KMS-11 (cell line): ENCODE data around the gene SLC23A2.

Experiments used
- H2AFZ ChIP-seq: fragments of 200-600 bp; sonication (generic); 2 replicates; pipeline ENCODE4 v1.6.1; 2016; ENCODE audit warnings: antibody characterized with exemption, mixed run types, low read depth
- H3K27ac ChIP-seq: fragments of 200-600 bp; sonication (generic); 2 replicates; pipeline ENCODE4 v1.6.1; 2016; ENCODE audit warnings: mild to moderate bottlenecking, mixed run types
- H3K27me3 ChIP-seq: fragments of 200-600 bp; sonication (generic); 2 replicates; pipeline ENCODE4 v1.6.1; 2017; ENCODE audit warnings: mild to moderate bottlenecking, low read depth, mixed run types, moderate library complexity; ENCODE audit not compliant: insufficient read depth
- H3K36me3 ChIP-seq: fragments of 200-600 bp; sonication (generic); 2 replicates; pipeline ENCODE4 v1.6.1; 2017; ENCODE audit warnings: mild to moderate bottlenecking, mixed run types; ENCODE audit not compliant: insufficient read depth
- H3K4me1 ChIP-seq: fragments of 200-600 bp; sonication (generic); 2 replicates; pipeline ENCODE4 v1.6.1; 2016; ENCODE audit warnings: mild to moderate bottlenecking, low read depth, mixed run types; ENCODE audit not compliant: poor library complexity, severe bottlenecking
- H3K4me2 ChIP-seq: fragments of 200-600 bp; sonication (generic); 2 replicates; pipeline ENCODE4 v1.7.0; 2016; ENCODE audit warnings: mild to moderate bottlenecking, mixed run types
- H3K4me3 ChIP-seq: fragments of 200-600 bp; sonication (generic); IDR thresholded peaks from 2 replicates; pipeline ENCODE4 v1.6.1; 2017; ENCODE audit warnings: low read depth, low read length, mixed read lengths; ENCODE audit not compliant: insufficient read depth
- H3K79me2 ChIP-seq: fragments of 200-600 bp; sonication (generic); 2 replicates; pipeline ENCODE4 v1.6.1; 2016; ENCODE audit warnings: low read depth, mixed run types; ENCODE audit not compliant: insufficient read depth
- H3K9ac ChIP-seq: fragments of 200-600 bp; sonication (generic); 2 replicates; pipeline ENCODE4 v1.6.1; 2016; ENCODE audit warnings: mild to moderate bottlenecking, mixed run types
- H4K20me1 ChIP-seq: fragments of 200-600 bp; sonication (generic); 2 replicates; pipeline ENCODE4 v1.6.1; 2016; ENCODE audit warnings: mild to moderate bottlenecking, mixed run types; ENCODE audit not compliant: insufficient read depth
- TF ChIP-seq, protein P1 (sequence below): fragments of 200-600 bp; sonication (generic); conservative IDR thresholded peaks from 2 replicates; pipeline ENCODE4 v1.6.1; 2017; ENCODE audit warnings: low read depth, mild to moderate bottlenecking, antibody characterized with exemption, low read length, moderate library complexity, mixed read lengths

SLC23A2 gene

DNA sequence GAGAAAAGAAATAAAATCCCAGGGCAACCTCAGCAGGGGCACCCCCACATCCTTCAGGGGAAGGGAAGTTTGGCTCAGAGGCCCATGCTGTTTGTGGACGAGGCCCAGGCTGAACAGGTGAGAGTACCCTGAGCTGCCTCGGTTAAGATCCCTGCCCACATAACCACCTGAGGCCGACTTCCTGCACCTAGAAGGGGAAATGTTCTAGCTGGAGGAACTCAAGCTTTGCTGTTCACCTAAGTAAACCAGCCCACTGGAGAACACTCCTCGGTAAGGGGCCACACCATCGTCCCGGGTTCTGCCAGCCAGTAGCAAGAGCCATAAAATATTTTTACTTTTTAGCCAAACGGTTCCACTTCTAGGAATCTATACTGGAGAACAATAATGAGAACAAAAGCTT lies 88.2 kb downstream of the SLC23A2 start:
- H3K27me3 ChIP-seq = no peaks in the 10 kb centered on the region
- H4K20me1 ChIP-seq = no peaks in the 10 kb centered on the region
- TF ChIP-seq, protein P1, sequence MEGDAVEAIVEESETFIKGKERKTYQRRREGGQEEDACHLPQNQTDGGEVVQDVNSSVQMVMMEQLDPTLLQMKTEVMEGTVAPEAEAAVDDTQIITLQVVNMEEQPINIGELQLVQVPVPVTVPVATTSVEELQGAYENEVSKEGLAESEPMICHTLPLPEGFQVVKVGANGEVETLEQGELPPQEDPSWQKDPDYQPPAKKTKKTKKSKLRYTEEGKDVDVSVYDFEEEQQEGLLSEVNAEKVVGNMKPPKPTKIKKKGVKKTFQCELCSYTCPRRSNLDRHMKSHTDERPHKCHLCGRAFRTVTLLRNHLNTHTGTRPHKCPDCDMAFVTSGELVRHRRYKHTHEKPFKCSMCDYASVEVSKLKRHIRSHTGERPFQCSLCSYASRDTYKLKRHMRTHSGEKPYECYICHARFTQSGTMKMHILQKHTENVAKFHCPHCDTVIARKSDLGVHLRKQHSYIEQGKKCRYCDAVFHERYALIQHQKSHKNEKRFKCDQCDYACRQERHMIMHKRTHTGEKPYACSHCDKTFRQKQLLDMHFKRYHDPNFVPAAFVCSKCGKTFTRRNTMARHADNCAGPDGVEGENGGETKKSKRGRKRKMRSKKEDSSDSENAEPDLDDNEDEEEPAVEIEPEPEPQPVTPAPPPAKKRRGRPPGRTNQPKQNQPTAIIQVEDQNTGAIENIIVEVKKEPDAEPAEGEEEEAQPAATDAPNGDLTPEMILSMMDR = no peak
- H3K4me1 ChIP-seq = no peaks in the 10 kb centered on the region
- H3K27ac ChIP-seq = no peak overlapping the region
- H3K36me3 ChIP-seq = no peaks in the 10 kb centered on the region
- H3K4me2 ChIP-seq = no peak overlapping the region
- no peak overlapping the region for H3K9ac ChIP-seq
- no peak overlapping the region for H2AFZ ChIP-seq
- H3K4me3 ChIP-seq = no peak overlapping the region
- H3K79me2 ChIP-seq = no peaks in the 10 kb centered on the region

DNA sequence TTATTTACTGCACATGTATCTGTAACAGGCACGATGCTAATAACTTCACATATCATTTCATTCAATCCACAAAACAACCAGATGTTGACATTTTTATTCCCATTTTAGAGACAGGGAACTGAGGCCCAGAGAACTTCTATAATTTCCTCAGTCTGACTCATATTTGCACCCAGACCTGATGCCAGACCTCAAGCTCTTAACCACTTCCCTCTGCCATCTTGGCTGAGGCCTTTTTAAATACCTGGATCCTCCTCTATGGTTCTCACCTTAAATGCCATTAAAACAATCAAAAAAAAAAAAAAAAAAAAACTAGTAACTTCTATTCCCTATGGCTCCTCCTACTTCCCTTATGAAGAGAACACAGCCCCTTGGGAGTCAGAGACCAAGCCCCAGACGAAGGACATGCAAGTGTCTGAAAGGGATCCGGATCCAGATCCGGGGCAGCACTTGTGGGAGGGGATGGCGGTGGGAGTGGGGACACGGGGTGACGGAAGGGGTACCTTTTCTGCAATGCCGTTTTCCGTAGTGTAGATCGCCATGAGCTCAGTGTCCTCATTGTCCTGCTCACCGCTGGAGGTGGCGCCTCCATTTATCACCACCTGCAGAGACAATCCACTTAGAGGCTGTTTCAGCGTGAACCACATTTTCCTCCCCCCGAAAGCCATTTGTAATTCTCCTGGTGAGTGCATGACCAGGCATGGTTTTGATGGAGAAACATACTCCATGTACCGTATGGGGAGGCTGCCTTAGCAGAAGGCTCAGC lies 88.7 kb downstream of the SLC23A2 start:
- no peaks in the 10 kb centered on the region for H3K27me3 ChIP-seq
- no peak overlapping the region for H3K27ac ChIP-seq
- no peaks in the 10 kb centered on the region for H3K4me1 ChIP-seq
- no peak overlapping the region for H3K9ac ChIP-seq
- H3K4me2 ChIP-seq = no peak overlapping the region
- H3K4me3 ChIP-seq = no peak overlapping the region
- H3K36me3 ChIP-seq = no peaks in the 10 kb centered on the region
- H4K20me1 ChIP-seq = no peaks in the 10 kb centered on the region
- TF ChIP-seq, protein P1 = no peak
- H3K79me2 ChIP-seq = no peaks in the 10 kb centered on the region
- no peak overlapping the region for H2AFZ ChIP-seq

DNA sequence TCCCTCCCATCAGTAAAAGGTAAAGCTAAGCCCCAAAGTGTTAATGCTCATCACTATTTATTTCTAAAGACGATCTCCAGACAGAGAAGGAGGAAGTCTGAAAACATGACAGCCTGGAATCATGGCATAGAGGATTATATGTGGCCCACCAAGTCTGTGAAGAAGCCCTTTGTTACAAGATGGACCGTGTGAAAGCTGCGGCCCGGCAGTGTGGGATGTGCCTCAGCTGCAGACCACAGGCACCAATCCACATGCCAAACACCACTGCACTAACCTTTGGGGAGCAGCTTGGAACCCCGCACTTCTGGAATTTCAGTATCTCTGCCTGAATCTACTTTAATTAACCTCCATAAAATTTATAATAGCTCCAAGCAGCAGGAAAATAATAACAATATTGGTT lies 90.4 kb downstream of the SLC23A2 start:
- no peaks in the 10 kb centered on the region for H3K36me3 ChIP-seq
- no peaks in the 10 kb centered on the region for H3K4me1 ChIP-seq
- H3K27me3 ChIP-seq = no peaks in the 10 kb centered on the region
- H3K4me3 ChIP-seq = no peak overlapping the region
- TF ChIP-seq, protein P1 = no peak
- H3K79me2 ChIP-seq = no peaks in the 10 kb centered on the region
- H2AFZ ChIP-seq = no peak overlapping the region
- H3K27ac ChIP-seq = no peak overlapping the region
- no peak overlapping the region for H3K9ac ChIP-seq
- no peak overlapping the region for H3K4me2 ChIP-seq
- no peaks in the 10 kb centered on the region for H4K20me1 ChIP-seq

DNA sequence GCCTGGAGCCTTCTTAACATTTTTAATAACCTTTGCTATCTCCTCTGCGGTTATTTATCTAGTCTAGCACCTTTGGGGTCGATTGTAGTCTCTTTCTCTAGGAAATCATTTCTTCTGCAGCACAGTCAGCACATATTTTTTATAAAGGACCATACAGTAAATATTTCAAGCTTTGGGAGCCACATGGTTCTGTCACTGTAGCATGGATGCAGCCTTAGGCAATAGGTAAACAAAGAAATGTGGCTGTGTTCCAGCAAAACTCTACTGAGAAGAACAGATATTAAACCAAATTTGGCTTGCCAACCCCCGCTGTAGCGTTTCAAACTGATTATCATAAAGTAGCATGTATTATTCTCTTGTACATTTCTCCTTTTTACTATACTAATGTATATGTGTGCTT lies 95.7 kb downstream of the SLC23A2 start:
- TF ChIP-seq, protein P1 = no peak
- Histone ChIP-seq H3K79me2 (no peaks in the 10 kb centered on the region), H3K27ac (no peak overlapping the region), H3K4me2 (no peak overlapping the region), H2AFZ (no peak overlapping the region), H3K36me3 (no peaks in the 10 kb centered on the region), H3K4me1 (no peaks in the 10 kb centered on the region), H3K4me3 (no peak overlapping the region), H3K9ac (no peak overlapping the region), H3K27me3 (no peaks in the 10 kb centered on the region), H4K20me1 (no peaks in the 10 kb centered on the region)
